ENCODE data around the gene FZD10.

The FZD10 gene

GRCh38 chr12:130132831-130133511, 29.3 kb upstream of the FZD10 start:
- no peak for DNase-seq

- no peak for DNase-seq
These were observed 28.3 kb upstream of the FZD10 start for GRCh38 chr12:130133851-130134562.

GRCh38 chr12:130134563-130134915, 27.7 kb upstream of the FZD10 start:
- DNase-seq, result no peak

GRCh38 chr12:130136509-130137039, 25.7 kb upstream of the FZD10 start:
- DNase-seq, result no peak

DNA sequence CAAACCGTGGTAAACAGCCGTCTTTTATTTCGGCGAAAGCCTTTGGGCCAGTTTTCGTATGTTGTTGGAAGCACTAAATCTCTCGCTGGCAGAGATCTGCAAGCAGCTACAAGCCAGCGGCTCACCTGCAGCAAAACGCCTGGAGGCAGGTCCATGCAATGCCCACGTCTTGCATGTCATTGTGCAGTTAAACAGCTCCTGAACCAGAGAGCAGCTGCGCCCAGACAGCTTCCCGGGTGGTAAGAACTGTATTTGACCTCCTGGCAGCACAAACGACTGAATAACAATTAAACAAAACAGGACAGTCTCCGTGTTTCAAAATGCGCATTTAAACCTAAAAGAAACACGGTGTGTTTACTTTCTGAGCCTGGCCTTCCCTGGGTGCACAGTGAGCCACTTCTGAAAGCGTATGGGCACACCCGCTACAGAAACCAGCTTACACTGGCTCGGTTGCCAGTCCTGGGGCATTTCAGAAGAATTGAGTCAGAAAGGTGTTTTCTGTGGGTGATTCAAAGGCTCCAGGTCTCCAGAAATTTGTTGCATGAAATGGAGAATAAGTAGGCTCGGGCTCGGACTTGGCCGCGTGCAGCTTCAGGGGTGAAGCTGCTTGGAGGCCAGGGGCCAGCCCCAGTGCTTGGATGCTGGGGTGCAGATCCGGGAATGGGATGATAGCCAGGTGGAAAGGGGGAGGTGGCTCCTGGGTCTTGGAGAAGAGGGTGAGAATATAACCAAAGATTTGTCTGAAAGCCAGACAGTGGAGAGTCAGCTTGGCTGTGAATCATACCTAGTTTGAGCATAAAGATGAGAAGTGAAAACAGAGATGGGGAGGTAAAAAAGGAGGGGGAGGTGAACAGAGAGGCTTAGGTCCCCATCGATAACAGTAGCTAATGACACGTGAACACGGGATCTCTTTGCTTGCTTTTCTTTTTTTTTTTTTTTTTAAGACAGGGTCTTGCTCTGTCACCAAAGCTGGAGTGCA, 24.9 kb upstream of the FZD10 start:
- no peak for DNase-seq

DNA sequence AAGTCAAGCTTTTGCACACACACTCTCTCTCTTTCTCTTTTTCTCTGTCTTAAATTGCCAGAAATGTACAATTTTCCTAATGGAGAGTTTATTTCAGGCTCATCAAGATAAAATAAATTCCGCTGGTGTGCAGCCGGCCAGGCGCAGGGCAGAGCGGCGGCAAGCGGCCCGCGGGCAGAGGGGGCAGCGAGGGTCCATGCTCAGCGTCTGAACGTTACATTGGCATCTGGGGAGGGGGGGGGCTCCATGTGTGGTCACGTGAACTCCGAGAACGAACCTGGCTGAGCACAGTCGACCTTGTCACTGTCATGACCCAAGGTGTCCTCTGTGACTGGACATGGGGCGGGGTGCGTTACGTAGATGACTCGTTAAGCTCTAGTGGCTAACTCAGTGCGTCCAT, 23.8 kb upstream of the FZD10 start:
- DNase-seq, result no peak

GRCh38 chr12:130139567-130140421, 22.5 kb upstream of the FZD10 start:
- no peak for DNase-seq

DNA sequence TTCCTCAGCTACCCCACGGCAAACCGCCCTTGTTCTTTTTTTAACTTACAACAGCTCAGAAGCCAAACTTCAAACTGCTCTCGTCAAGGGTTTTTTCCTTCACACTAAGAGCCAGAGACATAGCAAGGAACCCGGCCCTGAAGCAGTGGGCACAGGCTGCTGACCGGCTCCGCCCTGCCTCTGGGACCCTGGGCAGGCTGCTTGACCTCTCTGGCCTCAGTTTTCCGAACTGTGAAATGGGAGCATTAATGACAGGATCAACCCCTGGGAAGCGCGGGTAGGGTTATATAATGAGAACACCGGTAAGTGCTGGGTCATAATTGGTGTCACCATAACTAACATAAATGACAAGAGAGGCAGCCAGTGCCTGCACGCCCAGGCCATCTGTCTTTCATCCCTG, 21.2 kb upstream of the FZD10 start:
- DNase-seq, result no peak

DNA sequence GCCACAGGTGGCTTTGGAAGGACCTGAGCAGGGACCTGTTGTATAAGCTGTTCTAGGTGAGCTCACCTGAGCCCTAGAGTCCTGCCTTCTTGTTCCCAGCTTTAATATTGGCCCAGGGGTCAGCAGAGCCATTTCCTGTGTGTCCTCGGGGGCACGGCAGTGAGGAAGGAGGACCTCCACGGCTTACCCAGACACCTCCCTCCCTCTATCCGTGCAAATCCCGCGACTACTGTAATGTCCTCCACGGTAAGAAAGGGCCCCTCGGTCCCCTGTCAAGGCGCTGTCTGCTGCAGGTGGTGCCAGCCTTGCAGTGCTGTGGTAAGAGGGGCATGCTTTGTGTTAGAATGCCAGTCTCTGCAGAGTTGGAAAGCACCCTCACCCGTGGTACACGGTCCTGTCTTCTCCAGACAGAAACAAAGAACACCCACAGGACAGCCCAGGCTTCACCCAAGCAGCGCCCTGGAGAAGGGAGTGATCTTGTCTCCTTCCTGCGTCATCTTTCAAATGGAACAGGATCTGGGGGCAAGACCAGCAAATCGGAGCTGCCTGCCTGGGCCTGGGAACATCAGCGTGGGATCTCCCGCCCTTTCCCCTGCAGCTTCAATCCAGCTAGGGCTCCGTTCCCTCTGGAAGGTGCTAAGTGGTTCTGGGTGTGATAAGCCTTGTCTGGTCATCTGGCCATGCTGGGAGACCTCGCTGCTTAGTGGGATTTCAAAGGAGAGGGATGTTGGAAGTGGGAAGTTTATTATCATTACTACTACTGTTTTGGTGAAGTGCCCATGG, 20.2 kb upstream of the FZD10 start:
- DNase-seq, result no peak

DNA sequence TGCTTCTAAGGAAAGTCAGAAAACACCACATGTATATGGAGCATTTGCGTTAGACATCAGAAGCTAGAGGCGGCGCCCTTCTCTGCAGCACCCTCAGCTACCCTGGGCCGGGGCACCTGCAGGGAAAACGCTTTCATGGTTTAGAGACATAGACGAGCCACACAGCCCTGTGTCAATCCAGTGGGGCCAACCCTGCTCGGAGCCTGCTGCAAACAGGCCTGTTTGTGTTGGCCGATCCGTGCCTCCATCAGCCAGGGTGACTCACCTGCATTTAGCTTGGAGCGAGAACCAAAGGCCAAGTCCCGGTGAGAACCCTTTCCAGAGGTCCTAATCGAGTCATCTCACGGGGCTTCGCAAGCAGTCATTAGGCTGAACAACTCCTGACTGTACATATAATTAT, 19.5 kb upstream of the FZD10 start:
- no peak for DNase-seq

- DNase-seq, result no peak
These were observed 19.1 kb upstream of the FZD10 start for GRCh38 chr12:130143136-130143535.

DNA sequence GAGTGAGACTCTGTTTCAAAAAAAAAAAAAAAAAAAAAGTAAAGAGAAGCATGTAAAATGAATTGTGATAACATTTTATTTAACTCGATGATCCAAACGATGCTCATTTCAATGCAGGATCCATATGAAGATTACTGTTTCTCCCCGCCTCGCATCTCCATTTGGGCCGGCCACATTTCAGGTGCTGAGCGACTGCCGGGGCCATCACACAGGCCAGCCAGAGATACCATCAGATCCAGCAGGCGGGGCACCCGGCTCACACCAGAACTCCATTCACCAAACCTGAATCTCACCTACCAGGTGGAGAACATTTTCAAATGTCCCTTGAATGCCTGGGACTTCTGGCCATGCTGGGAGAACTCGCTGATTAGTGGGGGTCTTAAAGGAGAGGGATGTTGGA, 18.0 kb upstream of the FZD10 start:
- no peak for DNase-seq

DNA sequence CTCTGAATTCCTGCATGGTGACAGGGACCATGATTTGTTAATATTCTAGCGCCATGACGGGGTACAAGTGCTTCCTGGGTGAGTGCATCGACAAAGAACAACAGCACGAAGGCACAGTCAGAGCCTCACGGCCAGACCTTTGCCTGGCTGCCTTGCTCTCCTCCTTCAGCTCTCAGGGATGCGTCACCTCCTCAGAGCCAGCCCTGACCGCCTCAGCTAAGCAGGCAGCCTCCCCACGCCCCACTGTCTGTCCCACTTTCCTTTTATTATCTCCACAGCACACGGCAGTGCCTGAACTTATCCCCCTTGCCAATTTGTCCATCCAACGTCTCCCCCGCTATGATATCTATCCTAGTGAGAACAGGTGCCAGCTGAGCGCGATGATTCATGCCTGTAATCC, 16.5 kb upstream of the FZD10 start:
- DNase-seq, result no peak

GRCh38 chr12:130146176-130146931, 15.9 kb upstream of the FZD10 start:
- DNase-seq, result no peak

GRCh38 chr12:130147875-130148596, 14.2 kb upstream of the FZD10 start:
- DNase-seq, result no peak

DNA sequence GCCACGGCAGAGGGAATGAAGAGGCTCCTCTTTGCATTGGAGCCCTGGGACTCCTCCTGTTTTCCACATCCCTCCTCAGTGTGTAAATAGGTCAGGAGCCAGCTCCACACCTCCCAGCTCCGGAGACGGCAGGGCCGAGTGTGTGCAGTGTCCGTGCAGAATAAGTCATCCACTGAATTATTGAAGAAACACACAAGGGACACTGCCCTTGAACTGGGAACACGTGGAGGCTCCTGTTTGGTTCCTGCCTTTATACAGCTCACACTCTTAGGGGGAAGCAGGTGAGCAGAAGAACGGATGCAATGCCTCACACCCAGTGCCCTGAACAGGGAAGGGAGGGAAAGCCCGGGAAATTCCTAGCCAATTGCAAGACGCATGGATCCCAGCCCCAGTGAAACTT, 10.4 kb upstream of the FZD10 start:
- DNase-seq, result no peak

DNA sequence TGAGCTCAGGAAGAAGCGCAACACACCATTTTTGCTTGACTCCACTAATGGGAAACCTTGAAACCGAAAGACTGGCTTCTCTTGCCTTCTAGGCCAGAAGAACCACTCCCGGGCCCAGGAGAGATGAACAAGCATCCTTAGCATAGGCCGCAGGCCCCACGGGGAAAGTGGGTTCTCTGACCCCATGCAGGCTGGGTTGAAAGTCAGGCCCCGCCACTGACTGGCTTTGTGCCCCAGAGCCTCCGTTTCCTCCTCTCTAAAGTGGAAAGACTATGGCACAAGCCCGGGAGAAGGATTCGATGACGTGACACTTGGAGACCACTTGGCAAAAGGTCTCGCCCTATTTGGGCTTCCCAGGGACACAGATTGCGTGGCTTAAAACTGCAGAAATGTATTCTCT, 9.9 kb upstream of the FZD10 start:
- DNase-seq, result no peak

DNA sequence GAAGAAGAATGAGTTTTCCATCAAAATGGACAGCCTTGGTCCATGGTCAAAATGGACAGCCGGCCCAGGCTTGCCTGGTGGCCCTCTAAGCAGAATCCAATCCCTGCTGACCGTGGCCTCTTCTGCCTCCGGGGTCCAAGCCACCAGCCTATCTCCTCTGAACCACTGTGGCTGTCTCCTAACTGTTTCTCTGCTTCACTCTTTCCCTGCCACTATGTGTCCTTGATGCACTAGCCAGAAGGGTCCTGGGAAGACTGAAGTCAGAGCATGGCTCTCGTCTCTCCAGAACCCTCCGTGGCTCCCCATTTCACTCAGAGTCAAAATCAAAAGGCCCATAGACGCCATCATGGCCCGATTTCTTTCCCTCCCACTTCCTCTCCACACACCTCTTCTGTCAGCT, 8.5 kb upstream of the FZD10 start:
- DNase-seq, result no peak

GRCh38 chr12:130154276-130155070, 7.8 kb upstream of the FZD10 start:
- DNase-seq, result no peak

Measured in activated CD4-positive, alpha-beta T cell treated with anti-CD3 and anti-CD28 coated beads, Interleukin-2, amount 50 U/mL, for 16 hours (primary cell).